ENCODE results near the gene SELENON.

The SELENON gene

GRCh38 chr1:25770541-25771220 lies 29.3 kb upstream of the SELENON start:
- no peak for DNase-seq

GRCh38 chr1:25771221-25772114 lies 28.5 kb upstream of the SELENON start:
- peak; percentile 27 for DNase-seq

- no peak for DNase-seq
Measured at GRCh38 chr1:25772164-25772563, 27.8 kb upstream of the SELENON start.

- no peak for DNase-seq
Measured at GRCh38 chr1:25772692-25773245, 27.2 kb upstream of the SELENON start.

GRCh38 chr1:25773441-25774125 lies 26.4 kb upstream of the SELENON start:
- DNase-seq: no peak

GRCh38 chr1:25774206-25774803 lies 25.7 kb upstream of the SELENON start:
- DNase-seq: no peak

GRCh38 chr1:25774921-25775771 lies 24.8 kb upstream of the SELENON start:
- DNase-seq: no peak

- no peak for DNase-seq
Measured at GRCh38 chr1:25779388-25779787, 20.6 kb upstream of the SELENON start.

- DNase-seq: no peak
Measured at GRCh38 chr1:25779894-25780293, 20.1 kb upstream of the SELENON start.

GRCh38 chr1:25780318-25781129 lies 19.5 kb upstream of the SELENON start:
- no peak for DNase-seq

GRCh38 chr1:25781130-25781433 lies 18.9 kb upstream of the SELENON start:
- no peak for DNase-seq

GRCh38 chr1:25782608-25783201 lies 17.3 kb upstream of the SELENON start:
- DNase-seq: no peak

- DNase-seq: no peak
Measured at GRCh38 chr1:25784575-25785051, 15.4 kb upstream of the SELENON start.

- no peak for DNase-seq
Measured at GRCh38 chr1:25785333-25786067, 14.5 kb upstream of the SELENON start.

GRCh38 chr1:25786887-25787759 lies 12.9 kb upstream of the SELENON start:
- peak; percentile 30 for DNase-seq

GRCh38 chr1:25787760-25788166 lies 12.2 kb upstream of the SELENON start:
- DNase-seq: no peak

GRCh38 chr1:25790472-25790871 lies 9.5 kb upstream of the SELENON start:
- DNase-seq: no peak

GRCh38 chr1:25792115-25792514 lies 7.9 kb upstream of the SELENON start:
- DNase-seq: no peak
